GM12864 (cell line): Measurements from ENCODE around the gene FNDC7.

Experiments used
- DNase-seq: peaks from one replicate; pipeline ENCODE4 v3.0.0-alpha.2; 2011; ENCODE audit warnings: low read depth
- H3K4me3 ChIP-seq: 2 replicates; pipeline ENCODE4 v1.5.1; 2011; ENCODE audit warnings: mild to moderate bottlenecking, low read depth, low read length, control low read depth
- TF ChIP-seq, protein P1 (sequence below): IDR thresholded peaks from 2 replicates; pipeline ENCODE4 v1.5.1; 2011; ENCODE audit warnings: low read depth, mild to moderate bottlenecking, moderate library complexity, low read length, control low read depth, inconsistent platforms; ENCODE audit errors: missing control alignments

The FNDC7 gene

DNA sequence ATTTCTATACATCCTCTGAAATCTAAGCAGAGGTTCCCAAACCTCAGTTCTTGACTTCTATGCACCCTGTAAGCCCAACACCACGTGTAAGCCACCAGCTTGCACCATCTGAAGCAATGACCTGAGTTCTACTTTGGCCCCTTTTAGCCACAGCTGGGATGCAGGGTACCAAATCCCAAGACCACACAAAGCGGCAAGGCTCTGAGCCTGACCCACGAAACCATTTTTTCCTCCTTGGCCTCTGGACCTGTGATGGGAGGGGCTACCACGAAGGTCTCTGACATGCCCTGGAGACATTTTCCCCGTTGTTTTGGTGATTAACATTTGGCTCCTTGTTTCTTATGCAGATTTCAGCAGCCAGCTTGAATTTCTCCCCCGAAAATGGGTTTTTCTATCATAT lies 72.6 kb downstream of the FNDC7 start:
- TF ChIP-seq, protein P1, sequence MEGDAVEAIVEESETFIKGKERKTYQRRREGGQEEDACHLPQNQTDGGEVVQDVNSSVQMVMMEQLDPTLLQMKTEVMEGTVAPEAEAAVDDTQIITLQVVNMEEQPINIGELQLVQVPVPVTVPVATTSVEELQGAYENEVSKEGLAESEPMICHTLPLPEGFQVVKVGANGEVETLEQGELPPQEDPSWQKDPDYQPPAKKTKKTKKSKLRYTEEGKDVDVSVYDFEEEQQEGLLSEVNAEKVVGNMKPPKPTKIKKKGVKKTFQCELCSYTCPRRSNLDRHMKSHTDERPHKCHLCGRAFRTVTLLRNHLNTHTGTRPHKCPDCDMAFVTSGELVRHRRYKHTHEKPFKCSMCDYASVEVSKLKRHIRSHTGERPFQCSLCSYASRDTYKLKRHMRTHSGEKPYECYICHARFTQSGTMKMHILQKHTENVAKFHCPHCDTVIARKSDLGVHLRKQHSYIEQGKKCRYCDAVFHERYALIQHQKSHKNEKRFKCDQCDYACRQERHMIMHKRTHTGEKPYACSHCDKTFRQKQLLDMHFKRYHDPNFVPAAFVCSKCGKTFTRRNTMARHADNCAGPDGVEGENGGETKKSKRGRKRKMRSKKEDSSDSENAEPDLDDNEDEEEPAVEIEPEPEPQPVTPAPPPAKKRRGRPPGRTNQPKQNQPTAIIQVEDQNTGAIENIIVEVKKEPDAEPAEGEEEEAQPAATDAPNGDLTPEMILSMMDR = no peak
- no peak for DNase-seq
- no peak overlapping the region for H3K4me3 ChIP-seq

DNA sequence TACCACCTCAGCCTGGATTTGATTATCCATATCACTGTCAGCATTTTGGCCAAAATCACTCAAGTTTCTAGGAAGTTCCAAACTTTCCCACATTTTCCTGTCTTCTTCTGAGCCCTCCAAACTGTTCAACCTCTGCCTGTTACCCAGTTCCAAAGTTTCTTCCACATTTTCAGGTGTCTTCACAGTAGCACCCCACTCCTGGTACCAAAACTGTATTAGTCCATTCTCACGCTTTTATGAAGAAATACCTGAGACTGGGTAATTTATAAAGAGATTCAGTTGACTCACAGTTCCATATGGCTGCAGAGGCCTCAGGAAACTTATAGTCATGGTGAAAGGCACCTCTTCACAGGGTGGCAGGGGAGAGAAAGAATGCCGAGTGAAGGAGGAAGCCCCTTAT lies 73.2 kb downstream of the FNDC7 start:
- DNase-seq = no peak
- TF ChIP-seq, protein P1 = no peak
- no peak overlapping the region for H3K4me3 ChIP-seq

DNA sequence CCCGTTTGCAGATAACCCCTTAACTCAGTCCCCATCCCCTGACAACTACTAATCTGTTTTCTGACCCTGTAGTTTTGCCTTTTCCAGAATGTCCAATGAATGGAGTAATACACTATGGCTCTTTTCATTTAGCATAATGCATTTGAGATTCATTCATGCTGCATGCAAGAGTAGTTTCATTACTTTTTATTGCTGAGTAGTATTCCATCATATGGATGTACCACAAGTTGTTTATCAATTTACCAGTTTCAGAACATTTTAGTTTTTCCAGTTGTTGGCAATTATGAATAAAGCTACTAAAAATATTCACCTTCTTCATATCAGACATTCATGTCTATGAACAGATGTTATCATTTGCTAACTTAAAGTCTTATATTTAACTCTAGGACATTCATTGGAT lies 79.1 kb downstream of the FNDC7 start:
- DNase-seq = no peak
- TF ChIP-seq, protein P1 = no peak

More for the DNA sequence above, 79.1 kb downstream of the FNDC7 start:
- no peak overlapping the region for H3K4me3 ChIP-seq
